ENCODE data around the gene GJB1. TPM values are rescaled to one million over a fixed set of nuclear protein-coding genes. Genes with fewer than 3 reads are reported as not detected.

Gene GJB1
- total and polyA plus RNA-seq, 2 of the 4 experiments (the other 2 are of a cell fraction): not detected

GRCh38 chrX:71236836-71237235, 13.8 kb downstream of the GJB1 start:
- dilution Hi-C loops (cut with HindIII; ENCODE audit: low sequenced_read_pairs, unreplicated experiment): no loop called here
- Histone ChIP-seq H3K9me1 (ENCODE audit: insufficient read depth, low read length) (no peaks in the 10 kb centered on the region), H2BK5ac (ENCODE audit: low read depth, low read length, poor library complexity, severe bottlenecking) (no peak overlapping the region), H3K56ac (ENCODE audit: extremely low read depth, insufficient read depth, low read length) (no peak overlapping the region), H3K9me3 (ENCODE audit: control insufficient read depth, insufficient read depth, low read length) (no peaks in the 10 kb centered on the region), H2BK120ac (ENCODE audit: low read depth, low read length) (no peak overlapping the region), H3K4ac (ENCODE audit: low read depth, low read length) (no peak overlapping the region), H3K79me1 (ENCODE audit: low read depth in 1 of 2, low read length in 2 of 2) (no peaks in the 10 kb centered on the region), H3K18ac (ENCODE audit: low read depth, low read length) (no peak overlapping the region), H3K4me2 (ENCODE audit: low read depth, low read length) (no peak overlapping the region), H2AK9ac (replicated peaks; ENCODE audit: low read depth, low read length, poor library complexity) (no peak overlapping the region), H3K14ac (replicated peaks; ENCODE audit: low read depth, low read length) (no peak overlapping the region), H3K4me3 (ENCODE audit: insufficient read depth, low read depth, low read length) (no peak overlapping the region), H2AFZ (replicated peaks; ENCODE audit: low read length, poor library complexity) (no peak overlapping the region), H4K5ac (ENCODE audit: low read depth, low read length) (no peak overlapping the region), H3K36me3 (ENCODE audit: control insufficient read depth, insufficient read depth, low read length) (peaks cover 9% of the 10 kb centered on the region), H4K20me1 (ENCODE audit: insufficient read depth, low read length) (no peaks in the 10 kb centered on the region), H3K27ac (ENCODE audit: insufficient read depth, low read length) (no peak overlapping the region), H3K9ac (ENCODE audit: low read depth, low read length) (no peak overlapping the region), H3K4me1 (ENCODE audit: control insufficient read depth, insufficient read depth, low read length) (no peaks in the 10 kb centered on the region), H3K27me3 (ENCODE audit: control insufficient read depth, insufficient read depth, low read length) (peaks cover 6% of the 10 kb centered on the region), H4K91ac (ENCODE audit: insufficient read depth, low read depth, low read length) (no peak overlapping the region), H2AK5ac (ENCODE audit: low read depth, low read length) (no peak overlapping the region), H2BK15ac (ENCODE audit: low read depth, low read length) (no peak overlapping the region), H3K23ac (ENCODE audit: low read depth, low read length) (no peak overlapping the region), H4K8ac (ENCODE audit: low read depth in 2 of 2, low read length in 2 of 2) (no peak overlapping the region), H2BK20ac (ENCODE audit: low read depth, low read length) (no peak overlapping the region)
- ATAC-seq (ENCODE audit: low read depth): no peak
- in situ Hi-C loops (cut with MboI; ENCODE audit: low sequenced_read_pairs): no loop called here
- ChIA-PET POLR2A (ENCODE audit: unreplicated experiment) (no interaction called here), CTCF (no interaction called here)
- TF ChIP-seq CTCF (conservative IDR thresholded peaks at IDR 0.05; ENCODE audit: low read depth, low read length) (no peak), SMC3 (IDR thresholded peaks at IDR 0.05; ENCODE audit: low read depth, low read length) (no peak), RAD21 (IDR thresholded peaks at IDR 0.05; ENCODE audit: low read length) (no peak), MXI1 (IDR thresholded peaks at IDR 0.05; ENCODE audit: borderline replicate concordance, low read depth, low read length) (no peak), RCOR1 (IDR thresholded peaks at IDR 0.05; ENCODE audit: insufficient replicate concordance, low read length) (no peak), RFX5 (IDR thresholded peaks at IDR 0.05; ENCODE audit: low read depth, low read length) (no peak), CHD1 (IDR thresholded peaks at IDR 0.05; ENCODE audit: low read depth, low read length) (no peak)
- DNase-seq: no peak
- BruUV-seq (replicated peaks): no TSS peak
- intact Hi-C loops (cut with micrococcal nuclease): no loop called here
- no CpG with 5 or more reads among the region's 1 CpG for WGBS, 2 experiments (ENCODE audit: extremely low coverage in 2 of 2, insufficient read length in 1 of 2)

Measured in IMR-90 (cell line).